Mucosa of descending colon (tissue), 3 donors: ENCODE results near the gene OR56B4. TPM values are rescaled to one million over a fixed set of nuclear protein-coding genes. Genes with fewer than 3 reads are reported as not detected.

Source experiments
- ATAC-seq: fragments of 200-7000 bp; cut with Tn5 transposase; one replicate; pipeline ENCODE4 v1.9.1; 2020; ENCODE audit warnings: mild to moderate bottlenecking, moderate library complexity
- DNase-seq, 3 donors: peaks; one replicate each; pipeline ENCODE4 v3.0.0-alpha.2; 2020
- H3K36me3 ChIP-seq: fragments of 200-600 bp; one replicate; pipeline ENCODE4 v1.8.0; 2021; ENCODE audit warnings: low read depth, mild to moderate bottlenecking
- H3K4me1 ChIP-seq: fragments of 200-600 bp; one replicate; pipeline ENCODE4 v1.8.0; 2021; ENCODE audit warnings: low read depth, mild to moderate bottlenecking
- H3K4me3 ChIP-seq: fragments of 200-600 bp; one replicate; pipeline ENCODE4 v1.8.0; 2021; ENCODE audit warnings: mild to moderate bottlenecking
- H3K9me3 ChIP-seq: fragments of 200-600 bp; one replicate; pipeline ENCODE4 v1.8.0; 2021; ENCODE audit warnings: mild to moderate bottlenecking
- CTCF ChIP-seq: fragments of 200-600 bp; IDR thresholded peaks from one replicate; pipeline ENCODE4 v1.8.0; 2022; ENCODE audit warnings: antibody characterized with exemption, mild to moderate bottlenecking
- intact Hi-C, 2 donors: fragments of 100-400 bp; cut with DNase I in 1 of 2; cut with micrococcal nuclease in 1 of 2; formaldehyde crosslinking; loops; one replicate each; pipeline versions ENCODE4 v1.11.0 to v1.11.1; 2022; cut with DNase I, micrococcal nuclease
- total RNA-seq, 3 donors: library from RNA; stranded (reverse); fragmentation: NEBNext Ultra II Directional in 2 of 3; extraction: Animal tissue kit (Norgen Biotek cat#: 25700) in 2 of 3; gene quantifications; one replicate each; pipeline versions ENCODE4 v1.2.1 to v1.2.4, GENCODE V29; 2021 to 2023
- donor health status: DM: no; HTN: no; CAD: no; lungs with moderate emphysema.
- donor health status: DM: no; HTN: no; CAD: no.
- donor health status: DM: no; HTN: yes; CAD: no.

Gene OR56B4
- total RNA-seq, 3 donors from 2014 or later, result not detected

- intact Hi-C loops, result no loop called here
- Histone ChIP-seq H3K4me1 (no peaks in the 10 kb centered on the region), H3K4me3 (no peak overlapping the region), H3K9me3 (peaks cover 8% of the 10 kb centered on the region), H3K36me3 (no peaks in the 10 kb centered on the region)
- DNase-seq, result no peak
- no peak for ATAC-seq
- TF ChIP-seq CTCF, result no peak
These were observed 28.0 kb upstream of the OR56B4 start for GRCh38 chr11:6079463-6079862.

- Histone ChIP-seq H3K9me3 (no peaks in the 10 kb centered on the region), H3K36me3 (no peaks in the 10 kb centered on the region), H3K4me3 (no peak overlapping the region), H3K4me1 (no peaks in the 10 kb centered on the region)
- intact Hi-C loops, result no loop called here
- no peak for DNase-seq
- no peak for TF ChIP-seq CTCF
- no peak for ATAC-seq
These were observed 24.4 kb upstream of the OR56B4 start for GRCh38 chr11:6083129-6083528.

- no peak for DNase-seq
- H3K4me1 ChIP-seq, result no peaks in the 10 kb centered on the region
- intact Hi-C loops, result no loop called here
- no peak for ATAC-seq
- H3K4me3 ChIP-seq, result no peak overlapping the region
- no peaks in the 10 kb centered on the region for H3K9me3 ChIP-seq
- no peaks in the 10 kb centered on the region for H3K36me3 ChIP-seq
- no peak for TF ChIP-seq CTCF
These were observed 22.9 kb upstream of the OR56B4 start for GRCh38 chr11:6084587-6084986.

GRCh38 chr11:6094186-6094585 is 13.3 kb upstream of the OR56B4 start:
- no peaks in the 10 kb centered on the region for H3K36me3 ChIP-seq
- no peak overlapping the region for H3K4me3 ChIP-seq
- DNase-seq, result no peak
- no peaks in the 10 kb centered on the region for H3K9me3 ChIP-seq
- intact Hi-C loops, result no loop called here
- H3K4me1 ChIP-seq, result no peaks in the 10 kb centered on the region
- ATAC-seq, result no peak
- no peak for TF ChIP-seq CTCF

GRCh38 chr11:6095798-6096197 is 11.7 kb upstream of the OR56B4 start:
- no peak for TF ChIP-seq CTCF
- H3K9me3 ChIP-seq, result no peaks in the 10 kb centered on the region
- intact Hi-C loops, result no loop called here

GRCh38 chr11:6096417-6096816 is 11.1 kb upstream of the OR56B4 start:
- no peak for DNase-seq
- H3K36me3 ChIP-seq, result no peaks in the 10 kb centered on the region
- H3K4me1 ChIP-seq, result no peaks in the 10 kb centered on the region

More at GRCh38 chr11:6095798-6096197, 11.7 kb upstream of the OR56B4 start:
- DNase-seq, result no peak
- Histone ChIP-seq H3K4me1 (no peaks in the 10 kb centered on the region), H3K4me3 (no peak overlapping the region), H3K36me3 (no peaks in the 10 kb centered on the region)
- ATAC-seq, result no peak

More at GRCh38 chr11:6096417-6096816, 11.1 kb upstream of the OR56B4 start:
- no peaks in the 10 kb centered on the region for H3K9me3 ChIP-seq
- intact Hi-C loops, result no loop called here
- no peak overlapping the region for H3K4me3 ChIP-seq
- no peak for TF ChIP-seq CTCF
- no peak for ATAC-seq
